HEK293T (cell line): ENCODE data around the gene ADORA1.

ENCODE experiments used
- CTCF ChIA-PET: fragments of 350-600 bp; formaldehyde crosslinking; extraction: SDS; loops from one replicate; lab custom pipeline; 2021; ENCODE audit warnings: antibody characterized with exemption, inconsistent platforms; lab: Yijun Ruan, JAX
- POLR2A ChIA-PET: fragments of 350-600 bp; formaldehyde crosslinking; extraction: SDS; loops from one replicate; lab custom pipeline; 2020; ENCODE audit warnings: antibody characterized with exemption, inconsistent platforms; lab: Yijun Ruan, JAX
- DNase-seq: peaks from one replicate; pipeline ENCODE4 v3.0.0; 2012; ENCODE audit warnings: mixed read lengths; ENCODE audit errors: extremely low spot score
- ARNT ChIP-seq: fragments of 450-650 bp; IDR thresholded peaks from 2 replicates; pipeline ENCODE4 v1.6.1; 2017; ENCODE audit warnings: mild to moderate bottlenecking
- BHLHE40 ChIP-seq: fragments of 450-650 bp; IDR thresholded peaks from 2 replicates; pipeline ENCODE4 v1.6.1; 2016; ENCODE audit warnings: mild to moderate bottlenecking, moderate library complexity, borderline replicate concordance
- CTBP1 ChIP-seq: fragments of 450-650 bp; IDR thresholded peaks from 2 replicates; pipeline ENCODE4 v1.6.1; 2016; ENCODE audit warnings: borderline replicate concordance
- ELF4 ChIP-seq: fragments of 450-650 bp; IDR thresholded peaks from 2 replicates; pipeline ENCODE4 v1.6.1; 2017; ENCODE audit warnings: antibody characterized with exemption
- FOXA1 ChIP-seq: fragments of 450-650 bp; IDR thresholded peaks from 2 replicates; pipeline ENCODE4 v1.6.1; 2016; ENCODE audit warnings: mild to moderate bottlenecking
- FOXK2 ChIP-seq: fragments of 450-650 bp; IDR thresholded peaks from 2 replicates; pipeline ENCODE4 v1.6.1; 2016; ENCODE audit warnings: mild to moderate bottlenecking
- FOXM1 ChIP-seq: fragments of 450-650 bp; IDR thresholded peaks from 2 replicates; pipeline ENCODE4 v1.6.1; 2017; ENCODE audit warnings: mild to moderate bottlenecking, borderline replicate concordance
- HDGF ChIP-seq: fragments of 450-650 bp; IDR thresholded peaks from 2 replicates; pipeline ENCODE4 v1.6.1; 2017; ENCODE audit warnings: antibody characterized with exemption, borderline replicate concordance
- L3MBTL2 ChIP-seq: fragments of 450-650 bp; conservative IDR thresholded peaks from 2 replicates; pipeline ENCODE4 v1.6.1; 2016; ENCODE audit warnings: mild to moderate bottlenecking
- LEF1 ChIP-seq: fragments of 450-650 bp; IDR thresholded peaks from 2 replicates; pipeline ENCODE4 v1.6.1; 2017; ENCODE audit warnings: mild to moderate bottlenecking, borderline replicate concordance
- NFRKB ChIP-seq: fragments of 450-650 bp; IDR thresholded peaks from 2 replicates; pipeline ENCODE4 v1.6.1; 2016; ENCODE audit warnings: mild to moderate bottlenecking, moderate library complexity
- PKNOX1 ChIP-seq: fragments of 450-650 bp; IDR thresholded peaks from 2 replicates; pipeline ENCODE4 v1.6.1; 2016
- SP1 ChIP-seq: fragments of 450-650 bp; IDR thresholded peaks from 2 replicates; pipeline ENCODE4 v1.6.1; 2017
- SUZ12 ChIP-seq: fragments of 450-650 bp; IDR thresholded peaks from 2 replicates; pipeline ENCODE4 v1.6.1; 2016; ENCODE audit warnings: mild to moderate bottlenecking
- TARDBP ChIP-seq: fragments of 450-650 bp; IDR thresholded peaks from 2 replicates; pipeline ENCODE4 v1.6.1; 2016
- ZNF384 ChIP-seq: fragments of 450-650 bp; IDR thresholded peaks from 2 replicates; pipeline ENCODE4 v1.6.1; 2016

ADORA1 gene

GRCh38 chr1:203158960-203159665 is 31.6 kb downstream of the ADORA1 start:
- TF ChIP-seq FOXK2, result no peak
- ChIA-PET CTCF (interaction anchor here (2.2 kb wide), 1 partner anchor 13 kb away, joined by 6 read pairs; no protein-coding TSS in a partner anchor), POLR2A (no interaction called here)
- DNase-seq, result no peak

- DNase-seq, result no peak
- ChIA-PET POLR2A (no interaction called here), CTCF (interaction anchor here (2.2 kb wide), 1 partner anchor 12 kb away, joined by 6 read pairs; no protein-coding TSS in a partner anchor)
- TF ChIP-seq HDGF (no peak), SP1 (no peak), BHLHE40 (no peak), LEF1 (no peak), FOXK2 (no peak), PKNOX1 (no peak), CTBP1 (no peak), ARNT (no peak), ZNF384 (no peak), TARDBP (no peak), FOXM1 (no peak), FOXA1 (no peak), L3MBTL2 (no peak), SUZ12 (no peak), NFRKB (no peak)
Measured at GRCh38 chr1:203159844-203160243, 32.3 kb downstream of the ADORA1 start.

GRCh38 chr1:203161175-203161574 is 33.6 kb downstream of the ADORA1 start:
- DNase-seq, result no peak
- ChIA-PET CTCF (interaction anchor here (1.0 to 1.8 kb wide), 2 partner anchors 11 to 122 kb away, joined by 3 to 8 read pairs; no protein-coding TSS in a partner anchor), POLR2A (no interaction called here)
- TF ChIP-seq PKNOX1, result no peak
- no peak for TF ChIP-seq FOXM1
- TF ChIP-seq ZNF384, result no peak
- TF ChIP-seq ELF4, result no peak
- TF ChIP-seq FOXA1, result no peak
- no peak for TF ChIP-seq HDGF
- no peak for TF ChIP-seq SP1
- TF ChIP-seq ARNT, result no peak
- no peak for TF ChIP-seq TARDBP
- TF ChIP-seq L3MBTL2, result no peak
- no peak for TF ChIP-seq BHLHE40

- CTCF ChIA-PET, result interaction anchor here (1.8 kb wide), 1 partner anchor 11 kb away, joined by 8 read pairs; no protein-coding TSS in a partner anchor
- POLR2A ChIA-PET, result no interaction called here
- DNase-seq, result no peak
- no peak for TF ChIP-seq FOXM1
- no peak for TF ChIP-seq PKNOX1
- no peak for TF ChIP-seq ARNT
- TF ChIP-seq NFRKB, result no peak
- TF ChIP-seq TARDBP, result no peak
- no peak for TF ChIP-seq SP1
- no peak for TF ChIP-seq LEF1
- no peak for TF ChIP-seq HDGF
- TF ChIP-seq CTBP1, result no peak
- no peak for TF ChIP-seq FOXK2
Measured at GRCh38 chr1:203161703-203162102, 34.2 kb downstream of the ADORA1 start.

GRCh38 chr1:203162403-203162802 is 34.9 kb downstream of the ADORA1 start:
- DNase-seq, result no peak
- ChIA-PET POLR2A (no interaction called here), CTCF (interaction anchor here (1.8 kb wide), 1 partner anchor 10 kb away, joined by 8 read pairs; no protein-coding TSS in a partner anchor)
- TF ChIP-seq SP1, result no peak

- ChIA-PET CTCF (interaction anchor here (0.6 kb wide), 1 partner anchor 536 kb away, joined by 4 read pairs; no protein-coding TSS in a partner anchor), POLR2A (no interaction called here)
- no peak for TF ChIP-seq TARDBP
- no peak for TF ChIP-seq L3MBTL2
- TF ChIP-seq SP1, result no peak
- no peak for TF ChIP-seq NFRKB
- no peak for TF ChIP-seq PKNOX1
- TF ChIP-seq ARNT, result no peak
- no peak for TF ChIP-seq LEF1
- no peak for TF ChIP-seq FOXA1
- no peak for TF ChIP-seq FOXK2
- no peak for TF ChIP-seq FOXM1
- no peak for TF ChIP-seq BHLHE40
- no peak for TF ChIP-seq CTBP1
- no peak for TF ChIP-seq ZNF384
- TF ChIP-seq HDGF, result no peak
- no peak for TF ChIP-seq SUZ12
- no peak for TF ChIP-seq ELF4
- DNase-seq, result no peak
Measured at GRCh38 chr1:203163891-203164635, 36.5 kb downstream of the ADORA1 start.
